Smooth muscle cell (in vitro differentiated cells): ENCODE data around the gene ESRRB. TPM values are rescaled to one million over a fixed set of nuclear protein-coding genes. Genes with fewer than 3 reads are reported as not detected.

Experiments used
- DNase-seq: peaks from one replicate; lab custom pipeline; 2025; ENCODE audit not compliant: unreplicated experiment; lab: John Stamatoyannopoulos, UW
- H2AFZ ChIP-seq: fragments of 200-600 bp; sonication (generic); 2 replicates; pipeline ENCODE4 v1.6.0; 2016; ENCODE audit warnings: antibody characterized with exemption, low read depth, mild to moderate bottlenecking
- H3F3A ChIP-seq: fragments of 200-600 bp; sonication (generic); 2 replicates; pipeline ENCODE4 v1.6.0; 2017; ENCODE audit warnings: antibody characterized with exemption, low read depth
- H3K27ac ChIP-seq: fragments of 200-600 bp; sonication (generic); 2 replicates; pipeline ENCODE4 v1.5.1; 2016; ENCODE audit warnings: low read depth, mild to moderate bottlenecking
- H3K27me3 ChIP-seq: fragments of 200-600 bp; sonication (generic); 2 replicates; pipeline ENCODE4 v1.6.1; 2016; ENCODE audit warnings: low read depth, mild to moderate bottlenecking
- H3K36me3 ChIP-seq: fragments of 200-600 bp; sonication (generic); 2 replicates; pipeline ENCODE4 v1.5.1; 2016; ENCODE audit warnings: low read depth
- H3K4me1 ChIP-seq: fragments of 200-600 bp; sonication (generic); 2 replicates; pipeline ENCODE4 v1.5.1; 2016; ENCODE audit warnings: low read depth
- H3K4me2 ChIP-seq: fragments of 200-600 bp; sonication (generic); 2 replicates; pipeline ENCODE4 v1.6.0; 2016; ENCODE audit warnings: mild to moderate bottlenecking
- H3K4me3 ChIP-seq: fragments of 200-600 bp; sonication (generic); 2 replicates; pipeline ENCODE4 v1.5.1; 2016; ENCODE audit warnings: mild to moderate bottlenecking
- H3K79me2 ChIP-seq: fragments of 200-600 bp; sonication (generic); 2 replicates; pipeline ENCODE4 v1.6.0; 2016; ENCODE audit warnings: low read depth, mild to moderate bottlenecking
- H3K9ac ChIP-seq: fragments of 200-600 bp; sonication (generic); 2 replicates; pipeline ENCODE4 v1.6.0; 2016; ENCODE audit warnings: low read depth
- H3K9me3 ChIP-seq: fragments of 200-600 bp; sonication (generic); replicated peaks from 2 replicates; pipeline ENCODE4 v1.5.1; 2016; ENCODE audit warnings: low read depth
- H4K20me1 ChIP-seq: fragments of 200-600 bp; sonication (generic); 2 replicates; pipeline ENCODE4 v1.6.0; 2016; ENCODE audit warnings: low read depth
- CTCF ChIP-seq: fragments of 200-600 bp; sonication (generic); IDR thresholded peaks from 2 replicates; pipeline ENCODE4 v1.5.1; 2017; ENCODE audit warnings: borderline replicate concordance, mild to moderate bottlenecking, antibody characterized with exemption; ENCODE audit not compliant: insufficient read depth, poor library complexity, severe bottlenecking
- WGBS: methylation state at CpG from one replicate; pipeline ENCODE4 v1.1.7; 2016; ENCODE audit warnings: low lambda C conversion rate; 5-methylcytosine and 5-hydroxymethylcytosine counted together
- polyA plus RNA-seq: library from polyadenylated mRNA; unstranded; fragments of >200 nt; fragmentation: Nextera tagmentation; extraction: Ambion mirVana; gene quantifications from 2 replicates; pipeline ENCODE4 v1.2.1, GENCODE V29; 2016
- total RNA-seq: library from RNA; depleted of rRNA; stranded (reverse); fragments of >200 nt; gene quantifications from 2 replicates; pipeline ENCODE4 v1.2.3, GENCODE V29; 2014

ESRRB gene
- total and polyA plus RNA-seq, 2 experiments from 2014 or later = 0.72 TPM; not detected in 1

DNA sequence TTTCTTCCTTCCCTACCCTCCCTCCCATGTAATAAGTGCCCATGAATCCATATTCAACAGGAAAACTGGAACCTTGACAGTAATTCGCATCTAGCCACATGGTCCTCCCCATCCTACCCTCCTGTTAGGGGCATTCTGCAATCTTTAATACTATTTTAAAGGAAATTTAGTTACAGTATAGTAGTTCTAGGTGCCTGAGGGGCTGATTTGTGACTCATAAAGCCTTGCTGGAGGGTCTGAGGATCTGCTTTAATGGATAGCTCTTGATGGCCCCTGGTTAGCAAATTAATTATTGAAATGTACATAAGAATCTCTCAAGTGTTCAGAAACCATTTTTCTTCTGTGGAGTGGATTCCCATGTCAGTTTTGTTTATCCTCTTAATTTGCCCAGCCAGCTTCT lies 54.1 kb downstream of the ESRRB start:
- Histone ChIP-seq H3K27ac (no peak overlapping the region), H3K4me2 (no peak overlapping the region), H3K4me1 (no peaks in the 10 kb centered on the region), H3K79me2 (no peaks in the 10 kb centered on the region), H3K9me3 (no peaks in the 10 kb centered on the region), H3F3A (no peaks in the 10 kb centered on the region), H3K9ac (no peak overlapping the region), H2AFZ (no peak overlapping the region), H3K36me3 (no peaks in the 10 kb centered on the region), H3K27me3 (no peaks in the 10 kb centered on the region), H4K20me1 (no peaks in the 10 kb centered on the region), H3K4me3 (no peak overlapping the region)
- DNase-seq = no peak
- 100% methylated on average over 1 of the region's 1 CpG for WGBS
- TF ChIP-seq CTCF = no peak

- Histone ChIP-seq H3K9me3 (no peaks in the 10 kb centered on the region), H2AFZ (no peak overlapping the region), H3K79me2 (no peaks in the 10 kb centered on the region), H3K36me3 (no peaks in the 10 kb centered on the region), H3K27me3 (no peaks in the 10 kb centered on the region), H4K20me1 (no peaks in the 10 kb centered on the region), H3K27ac (no peak overlapping the region), H3K4me1 (no peaks in the 10 kb centered on the region), H3K4me2 (no peak overlapping the region), H3F3A (no peaks in the 10 kb centered on the region), H3K4me3 (no peak overlapping the region), H3K9ac (no peak overlapping the region)
- WGBS = 83% methylated on average over 4 of the region's 4 CpGs
- TF ChIP-seq CTCF = no peak
- no peak for DNase-seq
Observed at GRCh38 chr14:76430475-76430980, 54.6 kb downstream of the ESRRB start.

DNA sequence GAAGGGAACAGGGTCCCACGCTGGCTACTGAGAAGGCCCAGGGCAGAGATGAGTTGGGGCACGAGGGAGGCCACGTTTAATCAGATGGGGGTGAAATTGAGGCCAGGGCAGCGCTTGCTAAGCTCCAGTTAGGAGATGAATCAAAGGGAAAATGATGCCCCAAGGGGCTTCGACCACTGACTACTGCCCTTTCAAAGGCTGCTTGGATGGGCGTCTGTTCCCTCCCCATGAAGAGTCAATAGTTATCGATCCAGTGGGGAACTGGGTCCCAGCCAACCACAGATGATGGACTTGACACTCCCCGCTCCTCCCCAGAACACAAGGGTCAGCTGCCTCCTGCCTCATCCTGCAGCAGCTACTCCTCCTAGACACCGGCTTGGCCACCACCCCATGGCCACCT lies 55.6 kb downstream of the ESRRB start:
- Histone ChIP-seq H4K20me1 (no peaks in the 10 kb centered on the region), H3K9me3 (no peaks in the 10 kb centered on the region), H3K4me3 (no peak overlapping the region), H3K27ac (no peak overlapping the region), H2AFZ (no peak overlapping the region), H3K4me1 (no peaks in the 10 kb centered on the region), H3K4me2 (no peak overlapping the region), H3K27me3 (no peaks in the 10 kb centered on the region), H3F3A (no peaks in the 10 kb centered on the region), H3K36me3 (no peaks in the 10 kb centered on the region), H3K79me2 (no peaks in the 10 kb centered on the region), H3K9ac (no peak overlapping the region)
- no peak for DNase-seq
- 89% methylated on average over 8 of the region's 9 CpGs for WGBS
- no peak for TF ChIP-seq CTCF
